ENCODE data around the gene EIPR1.

Gene EIPR1

GRCh38 chr2:3254442-3254941 lies 123.1 kb downstream of the EIPR1 start:
- DNase-seq (ENCODE audit: low read depth in 2 of 3, low spot score in 1 of 3) = no peak

GRCh38 chr2:3253913-3254441 lies 123.6 kb downstream of the EIPR1 start:
- DNase-seq (ENCODE audit: low read depth in 2 of 3, low spot score in 1 of 3) = no peak

GRCh38 chr2:3251946-3252345 lies 125.7 kb downstream of the EIPR1 start:
- DNase-seq (ENCODE audit: low read depth in 2 of 3, low spot score in 1 of 3) = no peak

- DNase-seq (ENCODE audit: low read depth in 2 of 3, low spot score in 1 of 3) = no peak
These were observed 128.1 kb downstream of the EIPR1 start for GRCh38 chr2:3249476-3249962.

DNA sequence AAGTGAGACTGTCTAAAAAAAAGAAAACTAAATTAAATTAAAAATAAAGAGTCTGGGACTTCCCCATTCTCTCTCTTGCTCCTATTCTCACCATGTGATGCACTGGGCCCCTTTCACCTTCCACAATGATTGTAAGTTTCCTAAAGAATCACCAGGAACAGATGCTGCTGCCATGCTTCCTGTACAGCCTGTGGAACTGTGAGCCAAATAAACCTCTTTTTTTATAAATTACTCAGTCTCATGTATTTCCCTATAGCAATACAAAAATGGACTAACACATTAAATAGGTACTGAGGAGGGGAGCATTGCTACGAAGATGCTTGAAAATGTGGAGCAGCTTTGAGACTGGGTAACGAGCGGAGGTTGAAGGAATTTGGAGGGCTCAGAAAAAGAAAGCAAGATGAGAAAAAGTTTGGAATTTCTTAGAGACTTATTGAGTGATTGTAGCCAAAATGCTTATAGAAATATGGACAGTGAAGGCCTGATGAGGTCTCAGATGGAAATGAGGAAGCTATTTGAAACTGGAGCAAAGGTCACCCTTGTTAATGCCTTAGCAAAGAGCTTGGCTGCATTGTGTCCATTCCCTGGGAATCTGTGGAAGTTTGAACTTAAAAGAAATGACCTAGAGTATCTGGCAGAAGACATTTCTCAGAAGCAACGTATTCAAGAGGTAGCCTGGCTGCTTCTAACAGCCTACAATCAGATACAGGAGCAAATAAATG lies 128.7 kb downstream of the EIPR1 start:
- no peak for DNase-seq (ENCODE audit: low read depth in 2 of 3, low spot score in 1 of 3)

GRCh38 chr2:3246928-3247714 lies 130.5 kb downstream of the EIPR1 start:
- DNase-seq (ENCODE audit: low read depth in 2 of 3, low spot score in 1 of 3) = no peak

- DNase-seq (ENCODE audit: low read depth in 2 of 3, low spot score in 1 of 3) = no peak
These were observed 131.2 kb downstream of the EIPR1 start for GRCh38 chr2:3246406-3246805.

DNA sequence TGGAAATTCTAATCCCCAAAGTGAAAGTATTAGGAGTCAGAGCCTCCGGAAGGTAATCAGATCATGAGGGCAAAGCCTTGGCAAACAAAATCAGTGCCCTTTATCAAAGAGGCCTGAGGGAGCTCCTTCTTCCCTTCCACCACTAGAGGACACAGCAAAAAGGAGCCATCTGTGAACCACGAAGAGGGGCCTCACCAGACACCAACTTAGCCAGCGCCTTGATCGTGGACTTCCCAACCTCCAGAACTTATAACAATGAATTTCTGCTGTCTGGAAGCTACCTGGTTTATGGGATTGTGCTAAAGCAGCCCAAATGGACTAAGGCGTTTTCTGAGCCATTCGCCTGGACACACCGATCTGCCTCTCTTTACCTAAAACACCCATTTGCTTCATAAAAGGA lies 133.1 kb downstream of the EIPR1 start:
- DNase-seq (ENCODE audit: low read depth in 2 of 3, low spot score in 1 of 3) = no peak

DNA sequence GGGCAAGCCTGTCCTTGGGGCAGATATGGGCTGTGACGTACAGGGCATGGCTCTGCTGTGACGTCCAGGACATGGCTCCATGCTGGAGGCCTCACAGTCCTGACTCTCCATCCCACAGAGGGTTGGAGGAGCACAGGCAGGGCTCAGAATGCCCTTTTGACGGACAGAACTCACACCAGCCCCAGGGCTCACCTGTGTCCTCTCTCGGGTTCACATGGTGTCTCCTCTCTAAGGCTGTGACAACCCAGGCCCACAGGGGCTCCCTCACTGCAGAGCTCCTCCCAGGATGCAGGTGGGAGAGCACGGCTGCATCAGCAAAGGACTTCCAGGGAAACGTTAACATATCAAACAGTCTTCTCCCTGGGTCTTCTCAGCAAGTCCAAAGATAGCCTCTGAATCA lies 133.8 kb downstream of the EIPR1 start:
- no peak for DNase-seq (ENCODE audit: low read depth in 2 of 3, low spot score in 1 of 3)

- DNase-seq (ENCODE audit: low read depth in 2 of 3, low spot score in 1 of 3) = no peak
These were observed 134.8 kb downstream of the EIPR1 start for GRCh38 chr2:3242747-3243369.

- no peak for DNase-seq (ENCODE audit: low read depth in 2 of 3, low spot score in 1 of 3)
These were observed 135.5 kb downstream of the EIPR1 start for GRCh38 chr2:3241971-3242746.

GRCh38 chr2:3238951-3239841 lies 138.4 kb downstream of the EIPR1 start:
- peak in 1 of 3 donors; percentile 23 for DNase-seq (ENCODE audit: low read depth in 2 of 3, low spot score in 1 of 3)

- no peak for DNase-seq (ENCODE audit: low read depth in 2 of 3, low spot score in 1 of 3)
These were observed 141.1 kb downstream of the EIPR1 start for GRCh38 chr2:3236300-3237045.

DNA sequence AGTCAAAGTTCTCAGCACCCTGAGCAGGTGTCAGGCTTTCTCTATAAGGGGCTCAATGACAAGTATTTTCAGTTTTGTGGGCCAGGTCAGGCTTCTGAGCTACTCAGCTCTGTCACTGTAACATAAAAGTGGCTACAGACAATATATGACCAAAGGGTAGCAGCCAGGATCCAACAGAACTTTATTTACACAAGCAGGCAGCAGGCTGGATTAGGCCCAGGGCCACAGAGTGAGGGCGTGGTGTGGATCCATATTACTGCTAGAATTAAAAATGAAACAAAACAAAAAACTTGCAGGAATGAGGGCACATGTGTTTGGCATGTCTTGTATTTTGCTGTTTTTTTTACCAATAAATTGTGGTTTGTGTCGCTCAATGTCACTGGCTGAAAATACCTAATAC lies 143.7 kb downstream of the EIPR1 start:
- DNase-seq (ENCODE audit: low read depth in 2 of 3, low spot score in 1 of 3) = no peak

GRCh38 chr2:3229221-3229620 lies 148.4 kb downstream of the EIPR1 start:
- no peak for DNase-seq (ENCODE audit: low read depth in 2 of 3, low spot score in 1 of 3)

DNA sequence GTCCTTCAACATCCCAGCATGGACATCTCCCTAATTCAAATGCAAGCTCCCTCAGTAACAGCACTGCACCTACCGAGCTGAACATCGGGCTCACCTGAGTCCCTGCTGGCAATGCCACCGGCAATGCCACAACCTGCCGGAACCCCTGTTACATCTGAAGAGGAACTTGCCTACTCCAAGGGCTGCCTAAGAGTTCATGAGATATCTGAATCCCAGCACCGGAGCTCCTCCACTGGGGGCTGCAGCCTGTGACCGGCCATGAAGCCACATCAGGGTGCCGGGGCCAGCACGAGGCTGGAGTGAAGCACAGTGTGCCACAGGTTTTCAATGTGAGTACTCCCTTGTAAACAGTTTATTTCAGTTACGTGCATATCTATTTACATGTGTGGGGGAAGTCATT lies 152.9 kb downstream of the EIPR1 start:
- no peak for DNase-seq (ENCODE audit: low read depth in 2 of 3, low spot score in 1 of 3)

DNA sequence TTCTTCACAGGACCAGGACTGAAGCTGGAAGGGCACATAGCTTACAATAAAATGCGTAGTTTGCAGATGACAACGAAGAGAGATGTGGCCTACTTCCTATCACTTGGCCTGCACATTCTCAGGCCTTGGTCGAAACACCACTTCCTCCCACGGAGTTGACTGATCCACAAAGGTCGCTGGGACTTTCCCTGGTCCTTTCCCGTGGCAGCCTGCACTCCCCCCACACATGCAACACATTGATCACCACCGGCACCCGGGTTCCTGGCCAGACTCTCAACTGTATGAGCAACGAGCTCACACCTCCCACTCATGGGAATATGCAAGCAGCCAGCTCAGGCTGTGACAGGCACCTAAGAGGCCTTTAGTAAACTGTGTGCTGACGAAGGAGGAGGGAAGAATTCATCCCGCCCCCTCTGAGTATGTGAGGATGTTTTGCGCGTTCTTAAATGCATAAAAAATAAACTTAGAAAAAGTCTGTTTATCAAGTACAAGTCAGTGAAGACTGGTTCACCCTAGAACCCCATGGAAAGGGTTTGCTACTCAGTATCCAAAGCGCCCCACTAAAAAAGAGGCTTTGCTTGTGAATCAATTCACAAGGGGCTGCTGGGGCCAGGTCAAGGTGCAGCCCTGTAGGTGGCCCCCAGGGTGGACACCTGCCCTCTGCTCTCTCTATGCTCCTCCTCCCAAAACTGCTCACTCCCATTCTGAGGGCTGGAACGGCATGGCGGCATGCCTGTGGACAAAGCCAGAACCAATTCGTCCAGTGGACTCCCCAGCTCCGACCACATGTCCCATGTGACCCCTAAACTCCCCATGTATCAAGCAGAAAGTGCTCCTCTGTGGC lies 154.3 kb downstream of the EIPR1 start:
- peak; percentile 83 to 93 (median 89) for DNase-seq (ENCODE audit: low read depth in 2 of 3, low spot score in 1 of 3)

- peak; percentile 56 to 68 (median 62) for DNase-seq (ENCODE audit: low read depth in 2 of 3, low spot score in 1 of 3)
These were observed 155.0 kb downstream of the EIPR1 start for GRCh38 chr2:3222636-3223035.
